Measurements from ENCODE around the gene CHIA.
"Not testable (repeated sequence)": the region's sequence is repeated elsewhere in the genome, so short reads cannot be mapped to it uniquely, and the experiment has no call there.

CHIA gene

GRCh38 chr1:111285879-111286278 lies 4.8 kb upstream of the CHIA start:
- DNase-seq (ENCODE audit: low read depth in 2 of 2): no peak

- DNase-seq (ENCODE audit: low read depth in 2 of 2): no peak
Observed at GRCh38 chr1:111286912-111287311, 3.7 kb upstream of the CHIA start.

DNA sequence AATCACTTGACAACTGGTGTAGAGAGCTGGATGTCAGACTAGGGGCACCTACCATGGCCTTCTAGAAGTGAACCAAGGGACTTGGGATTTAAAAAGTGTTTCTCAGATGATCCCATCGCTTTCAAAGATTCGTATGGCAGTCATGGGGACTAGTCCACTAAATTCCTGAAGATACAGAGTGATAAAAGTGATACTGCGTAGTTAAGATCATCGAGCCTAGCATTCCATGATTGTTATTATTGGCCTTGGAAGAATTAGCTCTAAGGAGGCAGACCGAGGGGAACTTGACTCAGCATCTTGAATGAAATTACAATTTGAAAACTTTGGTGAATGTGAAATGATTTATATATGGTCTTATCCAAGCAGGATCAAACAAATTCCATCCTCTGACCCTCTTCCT lies 1.3 kb upstream of the CHIA start:
- DNase-seq (ENCODE audit: low read depth in 2 of 2): no peak

DNA sequence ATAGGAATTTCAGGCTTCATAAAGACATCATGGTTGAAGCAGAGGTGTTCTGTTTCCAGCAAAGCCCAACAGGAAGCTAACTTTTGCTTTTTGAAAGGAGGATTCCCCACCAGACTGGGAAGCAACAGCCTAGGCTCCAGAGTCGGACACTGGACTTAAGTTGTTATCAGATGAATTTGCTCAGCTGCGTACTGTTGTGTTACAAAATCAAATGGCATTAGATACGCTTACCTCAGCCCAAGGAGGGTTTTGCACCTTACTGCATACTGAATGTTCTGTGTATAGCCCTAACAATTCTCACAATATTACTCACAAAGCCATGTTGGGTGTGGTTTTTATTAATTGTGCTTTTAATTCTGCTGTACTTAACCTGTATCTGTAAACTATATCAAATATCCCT lies 547 bp upstream of the CHIA start:
- DNase-seq (ENCODE audit: low read depth in 2 of 2): no peak

DNA sequence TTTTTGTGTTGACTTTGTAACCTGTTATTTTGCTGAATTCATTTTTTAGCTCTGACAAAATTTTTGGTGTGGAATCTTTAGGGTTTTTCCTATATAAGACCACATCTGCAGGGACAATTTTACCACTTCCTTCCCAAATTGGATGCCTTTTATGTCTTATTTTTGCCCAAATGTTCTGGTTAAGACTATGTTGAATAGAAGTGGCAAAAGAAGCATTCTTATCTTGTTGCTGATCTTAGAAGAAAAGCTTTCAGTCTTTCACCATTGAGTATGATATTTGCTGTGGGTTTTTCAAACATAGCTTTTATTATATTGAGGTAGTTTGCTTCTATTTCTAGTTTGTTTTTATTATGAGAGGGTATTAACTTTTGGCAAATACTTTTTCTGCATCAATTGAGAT lies 3.7 kb downstream of the CHIA start:
- DNase-seq (ENCODE audit: low read depth in 2 of 2): no peak

GRCh38 chr1:111302374-111302773 lies 11.7 kb downstream of the CHIA start:
- no peak for DNase-seq (ENCODE audit: low read depth in 2 of 2)

GRCh38 chr1:111309690-111310089 lies 19.0 kb downstream of the CHIA start:
- no peak for DNase-seq (ENCODE audit: low read depth in 2 of 2)

GRCh38 chr1:111318523-111318922 lies 27.9 kb downstream of the CHIA start:
- DNase-seq (ENCODE audit: low read depth in 2 of 2): no peak

DNA sequence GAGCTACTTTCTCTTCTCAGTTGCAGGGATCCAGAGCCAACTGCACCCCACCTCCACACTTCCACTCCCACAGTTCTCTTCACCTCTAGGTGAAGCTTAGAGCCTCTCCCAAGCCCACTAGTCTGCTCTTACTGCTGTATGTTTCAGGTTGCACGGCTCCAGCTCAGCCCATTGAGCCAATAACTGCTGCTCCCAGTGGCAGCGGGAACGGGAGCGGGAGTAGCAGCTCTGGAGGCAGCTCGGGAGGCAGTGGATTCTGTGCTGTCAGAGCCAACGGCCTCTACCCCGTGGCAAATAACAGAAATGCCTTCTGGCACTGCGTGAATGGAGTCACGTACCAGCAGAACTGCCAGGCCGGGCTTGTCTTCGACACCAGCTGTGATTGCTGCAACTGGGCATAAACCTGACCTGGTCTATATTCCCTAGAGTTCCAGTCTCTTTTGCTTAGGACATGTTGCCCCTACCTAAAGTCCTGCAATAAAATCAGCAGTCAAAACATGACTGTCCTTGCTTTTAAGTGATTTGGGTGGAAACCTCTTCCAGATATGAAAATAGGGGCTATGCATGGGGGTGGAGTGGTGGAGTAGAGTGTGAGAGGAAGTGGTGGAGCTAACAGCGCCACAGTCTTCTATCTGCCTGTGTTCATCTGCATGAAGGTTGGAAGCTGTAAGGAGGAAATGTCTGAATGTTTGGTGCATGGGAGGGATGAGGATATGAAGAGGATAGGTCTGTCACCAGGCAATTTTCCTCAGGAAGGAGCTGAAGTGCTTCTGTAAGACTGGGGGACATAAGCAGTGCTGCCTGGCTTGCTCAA lies 29.6 kb downstream of the CHIA start:
- no peak for DNase-seq (ENCODE audit: low read depth in 2 of 2)

DNA sequence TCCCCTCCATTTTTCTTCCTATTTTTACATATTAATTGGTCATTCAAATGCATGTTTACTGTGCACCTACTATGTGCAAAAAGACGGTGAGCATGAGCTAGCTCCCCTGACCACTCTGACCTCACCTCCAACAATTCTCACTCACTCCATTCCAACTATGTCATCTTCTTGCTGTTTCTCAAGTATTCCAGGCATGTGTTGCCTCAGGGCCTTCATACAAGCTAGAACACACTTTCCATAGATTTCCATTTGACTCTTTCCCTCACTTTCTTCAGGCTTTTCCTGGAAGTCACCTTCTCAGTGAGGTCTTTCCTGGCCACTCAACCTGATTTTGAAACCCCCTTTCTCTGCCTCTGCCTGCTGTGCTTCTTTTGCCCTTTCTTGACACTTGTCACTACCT lies 32.6 kb downstream of the CHIA start:
- no peak for DNase-seq (ENCODE audit: low read depth in 2 of 2)

- DNase-seq (ENCODE audit: low read depth in 2 of 2): no peak
Observed at GRCh38 chr1:111332190-111332589, 41.5 kb downstream of the CHIA start.

DNA sequence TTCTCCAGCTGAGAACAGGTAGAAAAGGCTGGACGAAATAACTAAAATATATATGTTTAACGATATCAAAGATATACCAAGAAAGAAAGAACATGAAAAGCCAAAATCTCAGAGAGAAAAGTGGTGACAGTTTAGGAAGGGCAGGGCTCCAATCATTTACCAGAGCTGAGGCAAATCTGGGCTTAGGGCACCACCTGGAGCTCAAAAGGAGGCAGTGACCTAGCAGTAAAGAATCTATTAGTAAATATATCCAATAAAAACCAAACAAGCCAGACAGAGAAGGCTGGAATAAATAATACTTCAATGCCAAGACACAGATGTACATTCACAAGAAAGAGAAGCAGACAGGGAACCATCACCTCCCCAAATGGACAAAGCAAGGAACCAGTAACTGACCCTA lies 43.5 kb downstream of the CHIA start:
- peak in 1 of 2 donors; percentile 45 for DNase-seq (ENCODE audit: low read depth in 2 of 2)

DNA sequence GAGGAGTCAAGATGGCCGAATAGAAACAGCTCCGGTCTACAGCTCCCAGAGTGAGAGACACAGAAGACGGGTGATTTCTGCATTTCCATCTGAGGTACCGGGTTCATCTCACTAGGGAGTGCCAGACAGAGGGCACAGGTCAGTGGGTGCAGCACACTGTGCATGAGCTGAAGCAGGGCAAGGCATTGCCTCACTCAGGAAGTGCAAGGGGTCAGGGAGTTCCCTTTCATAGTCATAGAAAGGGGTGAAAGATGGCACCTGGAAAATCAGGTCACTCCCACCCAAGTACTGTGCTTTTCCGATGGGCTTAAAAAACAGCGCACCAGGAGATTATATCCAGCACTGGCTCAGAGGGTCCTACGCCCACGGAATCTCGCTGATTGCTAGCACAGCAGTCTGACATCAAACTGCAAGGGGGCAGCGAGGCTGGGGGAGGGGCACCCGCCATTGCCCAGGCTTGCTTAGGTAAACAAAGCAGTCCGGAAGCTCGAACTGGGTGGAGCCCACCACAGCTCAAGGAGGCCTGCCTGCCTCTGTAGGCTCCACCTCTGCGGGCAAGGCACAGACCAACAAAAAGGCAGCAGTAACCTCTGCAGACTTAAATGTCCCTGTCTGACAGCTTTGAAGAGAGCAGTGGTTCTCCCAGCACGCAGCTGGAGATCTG lies 44.7 kb downstream of the CHIA start:
- not testable (repeated sequence) for DNase-seq (ENCODE audit: low read depth in 2 of 2)

DNA sequence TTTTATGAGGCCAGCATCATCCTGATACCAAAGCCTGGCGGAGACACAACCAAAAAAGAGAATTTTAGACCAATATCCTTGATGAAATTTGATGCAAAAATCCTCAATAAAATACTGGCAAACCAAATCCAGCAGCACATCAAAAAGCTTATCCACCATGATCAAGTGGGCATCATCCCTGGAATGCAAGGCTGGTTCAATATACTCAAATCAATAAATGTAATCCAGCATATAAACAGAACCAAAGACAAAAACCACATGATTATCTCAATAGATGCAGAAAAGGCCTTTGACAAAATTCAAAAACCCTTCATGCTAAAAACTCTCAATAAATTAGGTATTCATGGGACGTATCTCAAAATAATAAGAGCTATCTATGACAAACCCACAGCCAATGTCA lies 48.2 kb downstream of the CHIA start:
- DNase-seq (ENCODE audit: low read depth in 2 of 2): not testable (repeated sequence)

DNA sequence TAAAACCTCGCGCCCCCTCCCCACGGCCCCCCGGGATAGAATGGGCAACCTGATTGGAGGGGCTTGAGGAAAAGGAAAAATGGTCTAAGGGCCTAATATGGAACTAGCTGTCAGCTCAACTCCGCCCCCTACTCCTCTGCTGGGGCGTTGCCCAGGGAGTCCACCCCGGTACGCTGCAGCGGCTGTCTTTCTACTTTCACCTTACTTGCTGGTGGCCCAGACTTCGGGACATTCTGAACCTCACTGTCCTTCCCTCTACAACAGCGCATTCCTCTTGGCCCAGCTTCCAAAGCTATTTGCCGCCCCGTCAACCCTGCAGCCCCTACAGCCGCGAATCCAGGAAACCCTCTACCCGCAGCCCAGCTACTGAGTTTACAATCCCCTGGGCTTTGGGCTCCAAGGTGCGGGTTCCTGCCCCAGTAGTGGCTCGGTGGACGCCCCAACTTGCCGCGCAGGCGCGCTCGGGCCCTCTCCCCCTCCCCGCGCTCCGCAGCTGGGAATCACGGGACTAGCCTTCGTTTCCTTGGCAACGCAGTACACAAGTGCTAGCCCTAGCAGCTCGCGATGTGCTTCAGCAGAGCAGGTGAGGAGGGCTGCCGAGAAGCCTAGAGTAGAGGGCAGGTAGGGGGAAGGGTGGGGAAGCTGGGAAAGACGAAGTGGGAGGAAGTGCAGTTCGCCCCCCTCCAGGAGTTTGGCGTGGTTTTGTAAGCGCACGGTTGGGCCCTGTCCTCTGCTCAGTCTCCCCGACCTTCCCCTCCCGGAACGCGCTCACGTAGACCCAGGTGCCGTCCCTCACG lies 55.6 kb downstream of the CHIA start:
- DNase-seq (ENCODE audit: low read depth in 2 of 2): peak; percentile 59 to 78

- DNase-seq (ENCODE audit: low read depth in 2 of 2): no peak
Observed at GRCh38 chr1:111347026-111347425, 56.4 kb downstream of the CHIA start.

GRCh38 chr1:111351700-111352099 lies 61.0 kb downstream of the CHIA start:
- DNase-seq (ENCODE audit: low read depth in 2 of 2): no peak

DNA sequence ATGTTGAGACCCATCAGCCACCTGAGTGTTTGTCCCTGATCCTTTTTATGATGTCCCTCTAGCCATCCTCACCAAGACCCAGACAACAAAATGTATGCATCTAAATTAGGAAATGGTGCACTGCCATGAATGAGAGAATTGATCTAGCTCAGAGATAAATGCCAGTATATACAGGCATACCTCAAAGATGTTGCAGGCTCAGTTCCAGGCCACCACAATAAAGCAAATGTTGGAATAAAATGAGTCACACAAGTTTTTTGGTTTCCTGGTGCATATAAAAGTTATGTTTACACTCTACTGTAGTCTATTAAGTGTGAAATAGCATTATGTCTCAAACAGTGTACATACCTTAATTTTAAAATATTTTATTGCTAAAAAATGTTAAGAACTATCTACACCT lies 63.9 kb downstream of the CHIA start:
- DNase-seq (ENCODE audit: low read depth in 2 of 2): no peak

GRCh38 chr1:111358964-111359363 lies 68.3 kb downstream of the CHIA start:
- DNase-seq (ENCODE audit: low read depth in 2 of 2): no peak

DNA sequence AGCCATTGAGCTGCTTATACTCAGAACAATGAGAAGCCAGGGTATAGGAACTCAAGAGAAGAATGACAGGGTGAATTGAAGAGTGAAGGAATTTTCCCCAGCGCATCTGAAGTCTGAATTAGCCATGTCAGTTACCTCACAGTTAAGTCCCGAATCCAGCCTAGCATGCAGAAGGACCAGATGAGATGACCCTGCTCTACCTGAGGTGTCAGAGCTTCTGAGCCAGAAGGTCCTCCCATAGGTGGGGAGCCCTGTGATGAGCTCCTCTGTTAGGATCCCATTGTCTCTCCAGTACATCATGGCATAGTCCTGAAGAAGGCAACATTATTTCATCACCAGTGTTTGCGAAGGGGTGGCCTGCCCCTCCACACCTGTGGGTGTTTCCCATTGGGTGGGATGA lies 68.7 kb downstream of the CHIA start:
- no peak for DNase-seq (ENCODE audit: low read depth in 2 of 2)

- DNase-seq (ENCODE audit: low read depth in 2 of 2): not testable (repeated sequence)
Observed at GRCh38 chr1:111360257-111360656, 69.6 kb downstream of the CHIA start.

- DNase-seq (ENCODE audit: low read depth in 2 of 2): no peak
Observed at GRCh38 chr1:111361761-111362160, 71.1 kb downstream of the CHIA start.

GRCh38 chr1:111364690-111365089 lies 74.0 kb downstream of the CHIA start:
- no peak for DNase-seq (ENCODE audit: low read depth in 2 of 2)
